ENCODE measurements around the gene CA7. TPM values are rescaled to one million over a fixed set of nuclear protein-coding genes. Genes with fewer than 3 reads are reported as not detected.
A peak's percentile ranks its signal among the peaks of the same experiment; 100 is the strongest.
"Not testable (repeated sequence)": the region's sequence is repeated elsewhere in the genome, so short reads cannot be mapped to it uniquely, and the experiment has no call there.

The CA7 gene
- total RNA-seq, 2 experiments from 2014 or later, result 0.12 TPM; not detected in 1

GRCh38 chr16:66889622-66890021, 45.4 kb downstream of the CA7 start:
- H3K4me1 Mint-ChIP-seq (ENCODE audit: low read depth), result peaks cover 47% of the 10 kb centered on the region
- H3K9me3 Mint-ChIP-seq, result no peaks in the 10 kb centered on the region
- H3K4me3 Mint-ChIP-seq, result no peak overlapping the region
- ChIA-PET POLR2A (interaction anchor here (1.0 kb wide), 1 partner anchor 42 kb away, joined by 3 read pairs; no protein-coding TSS in a partner anchor), CTCF (interaction anchor here (0.6 kb wide), 1 partner anchor 162 kb away, joined by 3 read pairs; no protein-coding TSS in a partner anchor)
- no peaks in the 10 kb centered on the region for H3K27me3 Mint-ChIP-seq
- intact Hi-C loops (cut with micrococcal nuclease), result no loop called here
- no peak for DNase-seq
- H3K36me3 Mint-ChIP-seq, result peaks cover 35% of the 10 kb centered on the region
- no peak overlapping the region for H3K27ac Mint-ChIP-seq

DNA sequence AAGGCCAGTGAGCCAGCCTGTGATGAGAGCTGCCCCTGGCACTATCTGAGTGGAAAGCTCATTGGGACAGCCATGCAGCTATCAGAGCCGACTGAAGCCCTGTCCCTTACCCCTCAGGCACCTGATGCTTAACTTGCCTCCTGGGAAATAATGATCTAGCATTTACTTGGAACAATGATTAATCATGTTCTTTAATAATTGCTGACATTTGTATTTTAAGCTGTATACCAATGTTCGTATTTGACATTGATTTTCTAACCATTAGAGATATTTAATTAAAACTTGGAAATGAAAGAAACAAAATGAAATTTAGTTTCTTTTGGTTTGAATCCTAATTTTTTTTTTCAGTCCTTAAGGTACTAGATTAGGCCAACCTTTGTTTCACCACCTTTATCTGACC, 46.6 kb downstream of the CA7 start:
- Mint-ChIP-seq H3K4me1 (ENCODE audit: low read depth) (peaks cover 38% of the 10 kb centered on the region), H3K4me3 (no peak overlapping the region), H3K27ac (no peak overlapping the region), H3K27me3 (no peaks in the 10 kb centered on the region), H3K36me3 (peaks cover 23% of the 10 kb centered on the region), H3K9me3 (no peaks in the 10 kb centered on the region)
- POLR2A ChIA-PET, result interaction anchor here (0.6 to 0.8 kb wide), 2 partner anchors 42 to 355 kb away, joined by 3 read pairs; no protein-coding TSS in a partner anchor
- intact Hi-C loops (cut with micrococcal nuclease), result no loop called here
- CTCF ChIA-PET, result interaction anchor here (0.6 to 2.1 kb wide), 3 partner anchors 17 to 82 kb away, joined by 3 to 6 read pairs (median 4); no protein-coding TSS in a partner anchor
- no peak for DNase-seq

GRCh38 chr16:66891360-66891759, 47.1 kb downstream of the CA7 start:
- intact Hi-C loops (cut with micrococcal nuclease), result no loop called here
- peaks cover 34% of the 10 kb centered on the region for H3K4me1 Mint-ChIP-seq (ENCODE audit: low read depth)
- no peaks in the 10 kb centered on the region for H3K27me3 Mint-ChIP-seq
- H3K27ac Mint-ChIP-seq, result no peak overlapping the region
- H3K9me3 Mint-ChIP-seq, result no peaks in the 10 kb centered on the region
- CTCF ChIA-PET, result interaction anchor here (0.9 to 2.9 kb wide), 3 partner anchors 10 to 24 kb away, joined by 3 to 15 read pairs (median 6); partner anchors contain the start of gene PDP2
- no peak overlapping the region for H3K4me3 Mint-ChIP-seq
- DNase-seq, result no peak
- H3K36me3 Mint-ChIP-seq, result peaks cover 22% of the 10 kb centered on the region
- POLR2A ChIA-PET, result no interaction called here

DNA sequence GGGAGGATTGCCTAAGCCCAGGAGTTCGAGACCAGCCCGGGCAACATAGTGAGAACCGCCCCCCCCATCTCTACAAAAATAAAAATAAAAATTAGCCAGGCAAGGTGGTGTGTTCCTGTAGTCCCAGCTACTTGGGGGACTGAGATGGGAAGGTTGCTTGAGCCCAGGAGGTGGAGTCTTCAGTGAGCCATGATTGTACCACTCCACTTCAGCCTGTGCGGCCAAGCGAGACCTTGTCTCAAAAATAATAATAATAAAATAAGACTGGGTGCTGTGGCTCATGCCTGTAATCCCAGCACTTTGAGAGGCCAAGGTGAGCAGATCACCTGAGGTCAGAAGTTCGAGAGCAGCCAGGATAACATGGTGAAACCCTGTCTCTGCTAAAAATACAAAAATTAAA, 47.6 kb downstream of the CA7 start:
- intact Hi-C loops (cut with micrococcal nuclease), result no loop called here
- Mint-ChIP-seq H3K27me3 (no peaks in the 10 kb centered on the region), H3K36me3 (peaks cover 19% of the 10 kb centered on the region), H3K4me3 (no peak overlapping the region), H3K27ac (no peak overlapping the region), H3K4me1 (ENCODE audit: low read depth) (peaks cover 29% of the 10 kb centered on the region), H3K9me3 (no peaks in the 10 kb centered on the region)
- CTCF ChIA-PET, result interaction anchor here (1.4 to 2.9 kb wide), 3 partner anchors 11 to 24 kb away, joined by 5 to 15 read pairs (median 6); partner anchors contain the start of gene PDP2
- POLR2A ChIA-PET, result interaction anchor here (0.7 kb wide), 1 partner anchor 11 kb away, joined by 3 read pairs; no protein-coding TSS in a partner anchor
- no peak for DNase-seq

DNA sequence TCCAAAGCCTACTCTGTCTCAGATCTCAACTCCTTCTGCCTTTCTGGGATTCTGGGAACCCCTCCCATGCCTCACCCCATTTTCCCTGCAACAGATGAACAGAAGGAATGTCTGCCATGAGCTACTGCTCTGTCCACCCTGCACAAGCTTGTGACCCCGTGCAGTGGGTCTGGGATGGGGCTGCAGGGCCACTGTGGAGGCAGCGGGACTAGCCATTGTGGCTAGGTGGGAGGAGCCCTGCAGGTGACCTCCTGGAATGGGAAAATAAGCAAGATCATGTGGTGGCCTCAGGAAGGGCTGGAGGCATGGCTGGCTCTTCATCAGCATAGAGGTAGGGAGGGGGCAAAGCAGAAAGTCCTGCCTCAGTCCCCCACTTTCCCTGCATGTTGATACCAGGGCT, 49.8 kb downstream of the CA7 start:
- ChIA-PET CTCF (interaction anchor here (1.0 to 4.4 kb wide), 8 partner anchors 12 to 64 kb away, joined by 3 to 33 read pairs (median 12); partner anchors contain the start of genes NAE1, PDP2 and RRAD), POLR2A (interaction anchor here (0.8 kb wide), 1 partner anchor 238 kb away, joined by 3 read pairs; no protein-coding TSS in a partner anchor)
- H3K9me3 Mint-ChIP-seq, result no peaks in the 10 kb centered on the region
- intact Hi-C loops (cut with micrococcal nuclease), result loop anchor here (2.0 kb wide), 2 partner anchors 35 to 53 kb away; no protein-coding TSS in a partner anchor
- H3K4me1 Mint-ChIP-seq (ENCODE audit: low read depth), result peaks cover 10% of the 10 kb centered on the region
- no peaks in the 10 kb centered on the region for H3K27me3 Mint-ChIP-seq
- H3K27ac Mint-ChIP-seq, result no peak overlapping the region
- H3K36me3 Mint-ChIP-seq, result peaks cover 6% of the 10 kb centered on the region
- DNase-seq, result no peak
- no peak overlapping the region for H3K4me3 Mint-ChIP-seq

DNA sequence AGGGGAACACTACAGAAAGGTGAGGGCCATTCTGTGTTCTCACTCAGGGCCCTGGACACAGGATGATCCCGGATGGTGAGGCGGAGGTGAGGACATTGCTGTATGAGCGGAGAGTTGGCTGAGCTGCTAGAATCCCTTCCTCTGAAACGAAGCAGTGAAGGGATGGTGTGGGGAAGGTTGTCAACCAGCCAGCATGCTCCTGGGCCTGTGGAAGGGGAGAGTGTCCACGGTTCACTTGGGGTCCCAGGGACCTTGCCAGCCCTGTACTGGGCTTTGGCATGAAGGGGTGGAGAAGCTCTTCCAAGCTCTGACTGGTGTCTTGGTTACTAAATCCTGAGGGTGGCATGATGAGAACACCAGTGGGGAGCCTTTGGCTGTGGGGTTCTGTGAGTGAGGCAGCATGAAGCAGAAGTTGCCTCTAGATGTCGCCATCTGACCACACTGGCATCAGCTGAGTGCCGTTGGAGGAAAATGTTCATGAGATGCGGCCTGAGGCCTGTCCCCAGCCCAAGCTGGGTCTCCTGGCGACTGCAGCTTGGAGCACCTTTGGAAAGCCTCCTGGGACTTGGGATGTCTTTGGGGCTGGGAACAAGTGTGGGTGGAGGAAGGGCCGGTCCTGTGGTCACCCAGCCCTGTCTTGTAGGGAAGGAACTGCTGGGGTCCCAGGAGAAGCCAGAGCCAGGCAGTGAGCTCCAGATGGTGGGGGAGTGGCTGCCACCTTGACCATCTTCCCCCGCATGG, 50.9 kb downstream of the CA7 start:
- Mint-ChIP-seq H3K27me3 (no peaks in the 10 kb centered on the region), H3K27ac (no peak overlapping the region), H3K36me3 (peaks cover 2% of the 10 kb centered on the region), H3K4me3 (no peak overlapping the region), H3K9me3 (no peaks in the 10 kb centered on the region), H3K4me1 (ENCODE audit: low read depth) (peaks cover 8% of the 10 kb centered on the region)
- POLR2A ChIA-PET, result interaction anchor here (0.6 to 1.4 kb wide), 3 partner anchors 34 to 51 kb away, joined by 3 to 5 read pairs (median 4); no protein-coding TSS in a partner anchor
- CTCF ChIA-PET, result interaction anchor here (0.8 to 4.4 kb wide), 20 partner anchors 9 to 332 kb away, joined by 3 to 33 read pairs (median 4); partner anchors contain the start of genes CES3, CIAO2B, NAE1 and RRAD
- peak; percentile 75 for DNase-seq
- intact Hi-C loops (cut with micrococcal nuclease), result loop anchor here (2.0 kb wide), 2 partner anchors 34 to 52 kb away; no protein-coding TSS in a partner anchor

DNA sequence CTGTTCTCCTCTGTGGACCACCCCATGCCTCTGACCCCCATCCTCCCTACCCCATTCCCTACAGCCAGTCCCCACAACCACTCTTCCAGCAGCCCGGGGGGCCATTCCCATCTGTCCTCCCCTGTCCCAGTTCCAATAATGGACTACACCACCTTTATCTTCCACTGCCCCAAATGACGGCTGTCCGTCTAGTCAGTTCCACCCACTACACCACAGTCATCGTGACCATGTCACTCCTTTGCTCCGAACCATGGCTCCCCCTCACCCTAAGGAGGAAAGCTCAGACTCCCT, 51.4 kb downstream of the CA7 start:
- H3K36me3 Mint-ChIP-seq, result peaks cover 2% of the 10 kb centered on the region
- no peaks in the 10 kb centered on the region for H3K9me3 Mint-ChIP-seq
- intact Hi-C loops (cut with micrococcal nuclease), result loop anchor here (2.0 kb wide), 2 partner anchors 33 to 51 kb away; no protein-coding TSS in a partner anchor
- no peak for DNase-seq
- ChIA-PET CTCF (interaction anchor here (1.0 to 4.4 kb wide), 16 partner anchors 9 to 331 kb away, joined by 3 to 33 read pairs (median 6); partner anchors contain the start of genes CES3, CIAO2B, NAE1 and RRAD), POLR2A (interaction anchor here (1.2 to 1.4 kb wide), 2 partner anchors 33 to 51 kb away, joined by 3 to 5 read pairs; no protein-coding TSS in a partner anchor)
- H3K4me3 Mint-ChIP-seq, result no peak overlapping the region
- H3K27me3 Mint-ChIP-seq, result no peaks in the 10 kb centered on the region
- no peak overlapping the region for H3K27ac Mint-ChIP-seq
- H3K4me1 Mint-ChIP-seq (ENCODE audit: low read depth), result peaks cover 8% of the 10 kb centered on the region

DNA sequence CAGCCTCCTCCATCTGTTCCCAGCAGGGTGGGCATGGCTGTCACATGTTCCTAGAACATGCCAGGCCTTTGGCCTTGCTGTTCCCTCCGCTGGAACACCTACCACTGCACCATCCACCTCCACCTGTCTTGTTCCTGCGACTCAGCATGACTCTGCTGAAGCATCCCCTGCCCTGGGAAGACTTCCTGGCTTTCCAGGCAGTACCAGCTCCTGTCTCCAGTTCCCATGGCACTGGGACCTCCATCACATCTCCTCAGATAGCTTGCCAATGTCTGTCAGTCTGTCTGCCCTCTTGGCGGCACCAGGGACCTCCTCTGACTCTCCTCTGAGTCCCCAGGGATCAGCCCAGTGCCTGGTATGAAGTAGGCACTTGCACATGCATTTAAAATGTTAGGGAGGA, 51.8 kb downstream of the CA7 start:
- H3K4me1 Mint-ChIP-seq (ENCODE audit: low read depth), result peaks cover 8% of the 10 kb centered on the region
- intact Hi-C loops (cut with micrococcal nuclease), result loop anchor here (2.0 kb wide), 2 partner anchors 33 to 51 kb away; no protein-coding TSS in a partner anchor
- no peak for DNase-seq
- ChIA-PET POLR2A (interaction anchor here (1.2 to 1.4 kb wide), 2 partner anchors 33 to 50 kb away, joined by 3 to 5 read pairs; no protein-coding TSS in a partner anchor), CTCF (interaction anchor here (1.0 to 4.4 kb wide), 10 partner anchors 9 to 140 kb away, joined by 3 to 33 read pairs (median 10); partner anchors contain the start of genes CES3, CIAO2B, NAE1 and RRAD)
- H3K36me3 Mint-ChIP-seq, result peaks cover 2% of the 10 kb centered on the region
- H3K27ac Mint-ChIP-seq, result no peak overlapping the region
- H3K9me3 Mint-ChIP-seq, result no peaks in the 10 kb centered on the region
- H3K27me3 Mint-ChIP-seq, result no peaks in the 10 kb centered on the region
- H3K4me3 Mint-ChIP-seq, result no peak overlapping the region

GRCh38 chr16:66896682-66897081, 52.5 kb downstream of the CA7 start:
- H3K36me3 Mint-ChIP-seq; DNase-seq; H3K4me1 Mint-ChIP-seq (ENCODE audit: low read depth); H3K9me3 Mint-ChIP-seq; H3K27me3 Mint-ChIP-seq; intact Hi-C loops (cut with micrococcal nuclease); H3K4me3 Mint-ChIP-seq; H3K27ac Mint-ChIP-seq: not testable (repeated sequence)
- ChIA-PET POLR2A (interaction anchor here (1.2 to 1.4 kb wide), 2 partner anchors 32 to 50 kb away, joined by 3 to 5 read pairs; no protein-coding TSS in a partner anchor), CTCF (interaction anchor here (2.7 to 4.4 kb wide), 4 partner anchors 8 to 36 kb away, joined by 10 to 33 read pairs (median 18); partner anchors contain the start of genes CIAO2B and RRAD)

DNA sequence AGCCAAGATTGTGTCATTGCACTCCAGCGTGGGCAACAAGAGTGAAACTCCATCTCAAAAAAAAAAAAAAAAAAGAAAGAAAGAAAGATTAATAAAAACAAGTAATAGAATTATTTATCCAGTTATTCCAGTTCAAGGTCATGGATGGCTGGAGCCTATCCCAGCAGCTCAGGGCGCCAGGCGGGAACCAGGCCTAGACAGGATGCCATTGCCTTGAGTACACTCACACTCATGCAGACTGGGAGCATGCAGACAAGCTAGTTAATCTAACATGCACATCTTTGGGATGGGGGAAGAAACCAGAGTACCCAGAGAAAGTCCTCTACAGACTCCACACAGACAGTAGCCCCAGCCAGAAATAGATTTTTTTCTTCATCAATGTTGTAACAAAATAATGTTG, 54.0 kb downstream of the CA7 start:
- Mint-ChIP-seq H3K9me3 (no peaks in the 10 kb centered on the region), H3K27ac (no peak overlapping the region), H3K4me3 (no peak overlapping the region), H3K36me3 (peaks cover under 1% of the 10 kb centered on the region), H3K4me1 (ENCODE audit: low read depth) (peaks cover under 1% of the 10 kb centered on the region), H3K27me3 (no peaks in the 10 kb centered on the region)
- CTCF ChIA-PET, result interaction anchor here (1.2 to 3.5 kb wide), 2 partner anchors 7 to 31 kb away, joined by 4 to 14 read pairs; no protein-coding TSS in a partner anchor
- POLR2A ChIA-PET, result no interaction called here
- DNase-seq, result no peak
- intact Hi-C loops (cut with micrococcal nuclease), result no loop called here

- no peak overlapping the region for H3K27ac Mint-ChIP-seq
- no peaks in the 10 kb centered on the region for H3K9me3 Mint-ChIP-seq
- no peaks in the 10 kb centered on the region for H3K27me3 Mint-ChIP-seq
- no peak for DNase-seq
- intact Hi-C loops (cut with micrococcal nuclease), result no loop called here
- H3K4me1 Mint-ChIP-seq (ENCODE audit: low read depth), result no peaks in the 10 kb centered on the region
- H3K4me3 Mint-ChIP-seq, result no peak overlapping the region
- no peaks in the 10 kb centered on the region for H3K36me3 Mint-ChIP-seq
- CTCF ChIA-PET, result no interaction called here
- POLR2A ChIA-PET, result no interaction called here
Observed at GRCh38 chr16:66898933-66899309, 54.7 kb downstream of the CA7 start.
